ENCODE results near the gene NFILZ. TPM values are rescaled to one million over a fixed set of nuclear protein-coding genes. Genes with fewer than 3 reads are reported as not detected.

The NFILZ gene
- total RNA-seq, 4 donors from 2014 or later, result not detected

DNA sequence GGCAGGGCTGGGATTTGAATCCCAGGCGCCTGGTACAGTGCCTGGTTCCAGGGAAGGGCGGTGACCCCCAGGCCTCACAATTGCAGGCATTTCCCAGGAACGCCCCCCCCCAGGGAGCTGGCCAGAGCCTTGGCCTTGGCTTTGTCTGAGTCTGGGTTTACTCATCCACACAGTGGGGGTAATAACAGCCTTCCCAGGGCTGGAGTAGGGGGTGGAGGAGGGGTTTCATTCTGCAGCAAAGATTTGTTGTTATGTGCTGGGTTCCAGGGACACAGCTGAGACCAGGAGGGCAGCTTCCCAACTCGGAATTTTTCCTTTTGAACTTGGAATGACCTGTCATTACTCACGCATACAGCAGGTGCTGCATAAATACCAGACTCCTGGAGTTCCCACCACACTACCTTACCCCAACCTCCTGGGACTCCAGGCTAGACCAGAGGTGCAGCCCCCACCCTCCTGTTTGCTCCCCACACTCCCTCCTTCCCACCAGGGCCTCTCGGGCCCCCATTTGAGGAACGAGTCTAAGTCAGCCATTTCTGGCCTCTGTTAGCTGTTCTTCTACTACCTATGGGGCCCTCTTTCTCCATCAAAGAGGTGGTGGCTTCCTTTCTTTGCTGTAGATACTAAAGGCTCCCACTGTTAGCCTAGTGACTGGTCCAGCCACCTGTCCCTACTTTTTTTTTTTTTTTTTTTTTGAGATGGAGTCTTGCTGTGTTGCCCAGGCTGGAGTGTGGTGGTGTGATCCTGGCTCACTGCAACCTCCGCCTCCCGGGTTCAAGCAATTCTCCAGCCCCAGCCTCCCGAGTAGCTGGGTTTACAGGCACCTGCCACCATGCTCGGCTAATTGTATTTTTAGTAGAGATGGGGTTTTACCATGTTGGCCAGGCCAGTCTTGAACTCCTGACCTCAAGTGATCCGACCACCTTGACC, 18.3 kb upstream of the NFILZ start:
- TF ChIP-seq POLR2A (IDR thresholded peaks at IDR 0.05) (no peak), CTCF (IDR thresholded peaks at IDR 0.05) (no peak)
- Histone ChIP-seq H3K36me3 (no peaks in the 10 kb centered on the region), H3K4me3 (no peak overlapping the region), H3K4me1 (peaks cover 0 to 18% (median 7%) of the 10 kb centered on the region in 4 donors), H3K9me3 (no peaks in the 10 kb centered on the region), H3K27ac (peak overlapping the region in 3 of 4 donors; percentile 17 to 79 (median 57)), H3K27me3 (peaks cover 0 to 5% of the 10 kb centered on the region in 2 donors)
- DNase-seq, result peak in 1 of 3 donors; percentile 64

DNA sequence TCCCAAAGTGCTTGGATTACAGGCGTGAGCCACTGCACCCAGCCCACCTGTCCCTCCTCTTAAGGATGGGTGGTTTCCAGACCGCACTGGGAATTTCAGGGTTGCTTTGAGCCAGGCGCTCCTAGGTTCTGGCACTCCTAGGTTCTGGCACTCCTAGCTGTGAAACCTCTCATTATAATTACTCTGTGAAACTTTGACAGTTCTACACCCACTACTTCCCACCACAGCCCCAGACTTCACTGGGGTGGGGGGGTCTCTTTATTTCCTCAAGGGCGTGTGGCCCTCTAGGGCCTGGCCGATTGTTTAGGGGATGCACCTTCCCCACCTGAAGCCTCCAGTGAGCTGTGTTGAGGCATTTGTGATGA, 17.6 kb upstream of the NFILZ start:
- Histone ChIP-seq H3K27ac (no peak overlapping the region), H3K27me3 (peaks cover 0 to 5% of the 10 kb centered on the region in 2 donors)
- no peak for TF ChIP-seq POLR2A (IDR thresholded peaks at IDR 0.05)
- TF ChIP-seq CTCF (IDR thresholded peaks at IDR 0.05), result no peak

GRCh38 chr19:8614455-8614854, 16.0 kb upstream of the NFILZ start:
- no peak for DNase-seq
- H3K4me1 ChIP-seq, result peaks cover 0 to 11% (median 7%) of the 10 kb centered on the region in 4 donors
- no peaks in the 10 kb centered on the region for H3K36me3 ChIP-seq
- H3K9me3 ChIP-seq, result no peaks in the 10 kb centered on the region
- no peak overlapping the region for H3K4me3 ChIP-seq
- H3K27me3 ChIP-seq, result peaks cover 0 to 3% of the 10 kb centered on the region in 2 donors
- no peak for TF ChIP-seq POLR2A (IDR thresholded peaks at IDR 0.05)
- TF ChIP-seq CTCF (IDR thresholded peaks at IDR 0.05), result no peak
- H3K27ac ChIP-seq, result no peak overlapping the region

More for the DNA sequence above, 17.6 kb upstream of the NFILZ start:
- Histone ChIP-seq H3K4me3 (no peak overlapping the region), H3K9me3 (no peaks in the 10 kb centered on the region), H3K36me3 (no peaks in the 10 kb centered on the region), H3K4me1 (peaks cover 0 to 18% (median 7%) of the 10 kb centered on the region in 4 donors)
- DNase-seq, result no peak

DNA sequence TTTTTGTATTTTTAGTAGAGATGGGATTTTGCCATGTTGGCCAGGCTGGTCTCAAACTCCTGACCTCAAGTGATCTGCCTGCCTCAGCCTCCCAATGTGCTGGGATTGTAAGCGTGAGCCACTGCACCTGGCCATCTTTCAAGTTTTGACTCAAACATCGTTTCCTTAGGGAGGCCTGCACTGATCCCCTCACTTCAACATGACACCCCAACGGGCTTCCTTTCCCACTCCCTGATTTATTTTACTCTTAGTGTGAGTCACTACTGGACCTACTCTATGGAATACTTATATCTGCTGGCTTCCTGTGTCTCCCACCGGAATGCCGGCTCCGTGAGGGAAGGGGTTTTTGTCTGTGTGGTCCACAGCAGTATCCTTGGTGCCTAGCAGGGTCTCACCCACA, 15.4 kb upstream of the NFILZ start:
- Histone ChIP-seq H3K36me3 (no peaks in the 10 kb centered on the region), H3K27me3 (no peaks in the 10 kb centered on the region), H3K27ac (no peak overlapping the region), H3K4me1 (peaks cover 0 to 5% (median 1%) of the 10 kb centered on the region in 4 donors), H3K4me3 (no peak overlapping the region), H3K9me3 (no peaks in the 10 kb centered on the region)
- no peak for TF ChIP-seq POLR2A (IDR thresholded peaks at IDR 0.05)
- TF ChIP-seq CTCF (IDR thresholded peaks at IDR 0.05), result no peak
- DNase-seq, result no peak

DNA sequence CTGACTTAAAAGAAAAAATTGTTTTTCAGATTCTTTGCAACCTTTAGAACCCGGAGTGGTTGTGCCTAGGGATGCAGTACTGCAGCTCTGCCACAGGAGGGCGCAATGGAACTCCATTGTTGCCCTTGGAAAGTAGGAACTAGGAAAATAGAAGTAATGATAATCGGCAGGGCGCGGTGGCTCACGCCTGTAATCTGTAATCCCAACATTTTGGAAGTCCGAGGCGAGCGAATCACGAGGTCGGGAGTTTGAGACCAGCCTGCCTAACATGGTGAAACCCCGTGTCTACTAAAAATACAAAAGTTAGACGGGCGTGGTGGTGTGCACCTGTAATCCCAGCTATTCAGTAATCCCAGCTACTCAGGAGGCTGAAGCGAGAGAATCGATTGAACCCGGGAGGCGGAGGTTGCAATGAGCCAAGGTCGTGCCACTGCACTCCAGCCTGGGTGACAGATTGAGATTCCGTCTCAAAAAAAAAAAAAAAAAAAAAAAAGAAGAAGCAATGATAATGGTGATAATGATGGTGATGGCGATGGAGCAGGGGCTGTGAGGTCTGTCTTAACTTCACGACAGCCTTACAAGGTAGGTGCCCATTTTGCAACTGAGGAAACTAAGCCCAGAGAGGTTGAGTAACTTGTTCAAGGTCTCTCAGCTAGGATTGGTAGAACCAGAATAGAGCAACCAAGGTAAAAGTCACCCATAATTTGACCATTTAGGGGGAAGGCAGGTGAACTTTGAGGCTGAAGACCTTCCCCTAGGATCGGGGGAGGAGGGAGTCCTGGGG, 14.4 kb upstream of the NFILZ start:
- H3K4me1 ChIP-seq, result no peaks in the 10 kb centered on the region
- DNase-seq, result peak in 2 of 3 donors; percentile 68 to 70
- TF ChIP-seq CTCF (IDR thresholded peaks at IDR 0.05), result peak; percentile 59 to 82 (median 76)
- no peak for TF ChIP-seq POLR2A (IDR thresholded peaks at IDR 0.05)

More for the DNA sequence above, 14.4 kb upstream of the NFILZ start:
- Histone ChIP-seq H3K27me3 (no peaks in the 10 kb centered on the region), H3K36me3 (no peaks in the 10 kb centered on the region), H3K9me3 (no peaks in the 10 kb centered on the region), H3K27ac (no peak overlapping the region), H3K4me3 (no peak overlapping the region)
